ENCODE measurements around the gene GMNN. TPM values are rescaled to one million over a fixed set of nuclear protein-coding genes. Genes with fewer than 3 reads are reported as not detected.
"Not testable (repeated sequence)": the region's sequence is repeated elsewhere in the genome, so short reads cannot be mapped to it uniquely, and the experiment has no call there.

The GMNN gene
- total RNA-seq (2021) (100 and 111 TPM in 2 replicates), Bru-seq, nascent RNA (percentile 98 among the genes with signal in this experiment), BruChase-seq, experiment 1, labeled RNA remaining after a 2-hour chase (percentile 95 among the genes with signal in this experiment), BruChase-seq, experiment 2, labeled RNA remaining after a 6-hour chase (percentile 91 among the genes with signal in this experiment)
- long read RNA-seq, transcript GMNN-201 (7 exons, 1,262 nt): major isoform, 132 of 219 reads
- long read RNA-seq, transcript GMNN-202 (7 exons, 1,133 nt): minor isoform, 68 of 219 reads
- long read RNA-seq, partial matches to known transcripts: 1 of 219 reads
- long read RNA-seq, other reads (novel, unspliced or antisense): 17 of 219 reads

DNA sequence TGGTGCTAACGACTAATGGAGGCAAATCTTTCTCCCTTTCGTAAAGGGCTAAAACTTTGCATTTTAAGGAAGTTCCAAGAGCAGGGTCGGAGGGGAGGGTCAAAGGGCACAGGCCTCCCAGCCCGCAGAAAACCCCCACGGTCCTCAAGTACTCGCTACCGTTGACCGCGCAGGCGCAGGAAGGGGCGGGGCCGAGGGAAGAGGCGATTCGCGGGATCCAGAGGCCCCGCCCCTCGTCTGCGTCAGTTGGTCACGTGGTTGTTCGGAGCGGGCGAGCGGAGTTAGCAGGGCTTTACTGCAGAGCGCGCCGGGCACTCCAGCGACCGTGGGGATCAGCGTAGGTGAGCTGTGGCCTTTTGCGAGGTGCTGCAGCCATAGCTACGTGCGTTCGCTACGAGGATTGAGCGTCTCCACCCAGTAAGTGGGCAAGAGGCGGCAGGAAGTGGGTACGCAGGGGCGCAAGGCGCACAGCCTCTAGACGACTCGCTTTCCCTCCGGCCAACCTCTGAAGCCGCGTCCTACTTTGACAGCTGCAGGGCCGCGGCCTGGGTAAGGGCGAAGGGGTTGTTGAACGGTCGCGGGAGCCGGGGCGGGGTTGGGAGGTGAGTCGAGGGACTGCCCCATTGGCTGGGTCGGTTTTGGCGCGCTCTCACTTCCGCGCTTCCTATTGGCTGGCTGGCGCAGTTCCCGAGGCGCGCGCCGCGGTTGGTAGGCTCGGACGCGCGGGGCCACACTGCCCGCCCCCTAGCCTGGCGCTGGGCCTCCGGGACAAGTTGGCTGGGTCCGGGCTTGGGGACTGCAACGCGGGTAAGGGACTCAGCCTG lies at the start of gene GMNN:
Gene GMNN, plus strand, starts transcription at position 242 of the 824 bp plus-strand sequence. CDS start 2,310 bp downstream, outside the sequence.
- Histone ChIP-seq H3K27me3 (replicated peaks; ENCODE audit: insufficient read depth, low read depth, low read length, poor library complexity) (no peaks in the 10 kb centered on the region), H3K36me3 (ENCODE audit: insufficient read depth, low read length, poor library complexity, severe bottlenecking) (peaks cover 6% of the 10 kb centered on the region), H3K9me3 (ENCODE audit: low read depth, low read length, poor library complexity, severe bottlenecking) (no peaks in the 10 kb centered on the region), H3K4me3 (ENCODE audit: low read depth, low read length, poor library complexity, severe bottlenecking) (peak within 1 kb of the TSS; percentile 76), H3K27ac (ENCODE audit: low read depth, low read length, poor library complexity, severe bottlenecking) (peak within 1 kb of the TSS; percentile 99), H3K4me1 (ENCODE audit: insufficient read depth, low read length, poor library complexity, severe bottlenecking) (peaks cover 10% of the 10 kb centered on the region)
- intact Hi-C loops (cut with micrococcal nuclease; ENCODE audit: unreplicated experiment): loop anchor here (2.0 to 10.0 kb wide), 2 partner anchors 54 to 300 kb away; no protein-coding TSS in a partner anchor
- CTCF ChIA-PET: no interaction called here
- BruUV-seq (replicated peaks): TSS peak; percentile 58
- POLR2A ChIA-PET (ENCODE audit: low non-redundant PET): interaction anchor here (0.7 kb wide), 1 partner anchor 191 kb away, joined by 8 read pairs; no protein-coding TSS in a partner anchor
- peak; percentile 98 for DNase-seq (ENCODE audit: low spot score)
- TF ChIP-seq CTCF (conservative IDR thresholded peaks at IDR 0.05; ENCODE audit: low read depth, low read length) (no peak), EZH2 (IDR thresholded peaks at IDR 0.05; ENCODE audit: borderline replicate concordance, low read depth, low read length, poor library complexity, severe bottlenecking) (no peak)

GRCh38 chr6:24730653-24731052 lies 44.1 kb upstream of the GMNN start:
- CTCF ChIA-PET; POLR2A ChIA-PET (ENCODE audit: low non-redundant PET); DNase-seq (ENCODE audit: low spot score); BruUV-seq (replicated peaks); intact Hi-C loops (cut with micrococcal nuclease; ENCODE audit: unreplicated experiment); H3K4me1 ChIP-seq (ENCODE audit: insufficient read depth, low read length, poor library complexity, severe bottlenecking); H3K36me3 ChIP-seq (ENCODE audit: insufficient read depth, low read length, poor library complexity, severe bottlenecking); H3K4me3 ChIP-seq (ENCODE audit: low read depth, low read length, poor library complexity, severe bottlenecking); H3K27ac ChIP-seq (ENCODE audit: low read depth, low read length, poor library complexity, severe bottlenecking); H3K27me3 ChIP-seq (replicated peaks; ENCODE audit: insufficient read depth, low read depth, low read length, poor library complexity): not testable (repeated sequence)
- peaks cover 11% of the 10 kb centered on the region for H3K9me3 ChIP-seq (ENCODE audit: low read depth, low read length, poor library complexity, severe bottlenecking)

DNA sequence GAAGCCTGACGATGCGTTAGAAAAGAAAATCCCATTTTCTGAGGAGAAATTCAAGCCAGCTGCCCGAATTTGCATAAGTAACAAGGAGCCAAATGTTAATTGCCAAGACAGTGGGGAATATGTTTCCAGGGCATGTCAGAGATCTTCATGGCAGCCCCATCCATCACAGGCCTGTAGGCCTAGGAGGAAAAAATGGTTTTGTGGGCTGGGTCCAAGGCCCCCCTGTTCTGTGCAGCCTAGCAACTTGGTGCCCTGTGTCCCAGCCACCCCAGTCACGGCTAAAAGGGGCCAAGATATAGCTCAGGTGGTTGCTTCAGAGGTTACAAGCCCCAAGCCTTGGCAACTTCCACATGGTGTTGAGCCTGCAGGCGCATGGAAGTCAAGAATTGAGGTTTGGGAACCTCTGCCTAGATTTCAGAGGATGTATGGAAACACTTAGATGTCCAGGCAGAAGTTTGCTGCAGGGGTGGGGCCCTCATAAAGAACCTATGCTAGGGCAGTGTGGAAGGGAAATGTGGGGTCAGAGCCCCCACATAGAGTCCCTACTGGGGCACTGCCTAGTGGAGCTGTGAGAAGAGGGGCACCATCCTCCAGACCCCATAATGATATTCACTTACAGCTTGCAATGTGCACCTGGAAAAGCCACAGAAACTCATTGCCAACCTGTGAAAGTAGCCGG lies 43.1 kb upstream of the GMNN start:
- BruUV-seq (replicated peaks); CTCF ChIA-PET; intact Hi-C loops (cut with micrococcal nuclease; ENCODE audit: unreplicated experiment); POLR2A ChIA-PET (ENCODE audit: low non-redundant PET); H3K4me3 ChIP-seq (ENCODE audit: low read depth, low read length, poor library complexity, severe bottlenecking); H3K27ac ChIP-seq (ENCODE audit: low read depth, low read length, poor library complexity, severe bottlenecking); H3K36me3 ChIP-seq (ENCODE audit: insufficient read depth, low read length, poor library complexity, severe bottlenecking); DNase-seq (ENCODE audit: low spot score); H3K27me3 ChIP-seq (replicated peaks; ENCODE audit: insufficient read depth, low read depth, low read length, poor library complexity); H3K4me1 ChIP-seq (ENCODE audit: insufficient read depth, low read length, poor library complexity, severe bottlenecking): not testable (repeated sequence)
- peaks cover 11% of the 10 kb centered on the region for H3K9me3 ChIP-seq (ENCODE audit: low read depth, low read length, poor library complexity, severe bottlenecking)

DNA sequence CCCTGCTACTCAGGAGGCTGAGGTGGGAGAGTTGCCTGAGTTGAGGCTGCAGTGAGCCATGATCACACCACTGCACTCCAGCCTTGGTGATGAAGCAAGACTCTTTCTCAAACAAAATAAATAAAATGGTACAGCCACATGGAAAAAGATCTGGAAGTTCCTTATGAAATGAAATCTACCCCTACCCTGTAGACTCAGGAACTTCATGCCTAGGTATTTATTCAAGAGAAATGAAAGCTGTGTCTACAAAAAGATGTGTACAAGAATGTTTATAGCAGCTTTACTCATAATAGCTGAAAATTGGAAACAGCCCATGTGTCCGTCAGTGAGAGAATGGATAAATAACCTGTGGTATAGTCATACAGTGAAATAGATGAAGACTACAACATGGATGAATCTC lies 40.6 kb upstream of the GMNN start:
- no TSS peak for BruUV-seq (replicated peaks)
- intact Hi-C loops (cut with micrococcal nuclease; ENCODE audit: unreplicated experiment): no loop called here
- POLR2A ChIA-PET (ENCODE audit: low non-redundant PET): no interaction called here

DNA sequence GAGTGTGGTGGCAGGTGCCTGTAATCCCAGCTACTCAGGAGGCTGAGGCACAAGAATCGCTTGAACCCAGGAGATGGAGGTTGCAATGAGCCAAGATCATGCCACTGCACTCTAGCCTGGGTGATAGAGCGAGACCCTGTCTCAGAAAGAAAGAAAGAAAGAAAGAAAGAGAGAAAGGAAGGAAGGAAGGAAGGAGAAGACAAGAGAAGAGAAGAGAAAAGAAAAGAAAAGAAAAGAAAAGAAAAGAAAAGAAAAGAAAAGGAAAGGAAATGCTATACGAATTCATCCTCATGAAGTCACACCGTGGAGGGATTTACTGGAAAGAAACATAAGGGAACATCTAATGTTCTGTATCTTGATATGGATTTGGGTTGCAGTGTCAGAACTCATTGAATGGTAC lies 40.0 kb upstream of the GMNN start:
- H3K27ac ChIP-seq (ENCODE audit: low read depth, low read length, poor library complexity, severe bottlenecking); H3K4me1 ChIP-seq (ENCODE audit: insufficient read depth, low read length, poor library complexity, severe bottlenecking); POLR2A ChIA-PET (ENCODE audit: low non-redundant PET); H3K4me3 ChIP-seq (ENCODE audit: low read depth, low read length, poor library complexity, severe bottlenecking); BruUV-seq (replicated peaks); CTCF ChIA-PET; DNase-seq (ENCODE audit: low spot score); H3K36me3 ChIP-seq (ENCODE audit: insufficient read depth, low read length, poor library complexity, severe bottlenecking); H3K27me3 ChIP-seq (replicated peaks; ENCODE audit: insufficient read depth, low read depth, low read length, poor library complexity); intact Hi-C loops (cut with micrococcal nuclease; ENCODE audit: unreplicated experiment): not testable (repeated sequence)
- peaks cover 11% of the 10 kb centered on the region for H3K9me3 ChIP-seq (ENCODE audit: low read depth, low read length, poor library complexity, severe bottlenecking)

More for the DNA sequence above, 40.6 kb upstream of the GMNN start:
- Histone ChIP-seq H3K36me3 (ENCODE audit: insufficient read depth, low read length, poor library complexity, severe bottlenecking) (no peaks in the 10 kb centered on the region), H3K9me3 (ENCODE audit: low read depth, low read length, poor library complexity, severe bottlenecking) (peaks cover 11% of the 10 kb centered on the region), H3K4me1 (ENCODE audit: insufficient read depth, low read length, poor library complexity, severe bottlenecking) (no peaks in the 10 kb centered on the region), H3K27me3 (replicated peaks; ENCODE audit: insufficient read depth, low read depth, low read length, poor library complexity) (no peaks in the 10 kb centered on the region), H3K27ac (ENCODE audit: low read depth, low read length, poor library complexity, severe bottlenecking) (no peak overlapping the region), H3K4me3 (ENCODE audit: low read depth, low read length, poor library complexity, severe bottlenecking) (no peak overlapping the region)
- DNase-seq (ENCODE audit: low spot score): no peak
- CTCF ChIA-PET: no interaction called here
- TF ChIP-seq EZH2 (IDR thresholded peaks at IDR 0.05; ENCODE audit: borderline replicate concordance, low read depth, low read length, poor library complexity, severe bottlenecking) (no peak), CTCF (conservative IDR thresholded peaks at IDR 0.05; ENCODE audit: low read depth, low read length) (no peak)
